ENCODE results near the gene LDAH. TPM values are rescaled to one million over a fixed set of nuclear protein-coding genes. Genes with fewer than 3 reads are reported as not detected.
A peak's percentile ranks its signal among the peaks of the same experiment; 100 is the strongest.

The LDAH gene
- total RNA-seq, 1 experiment from 2014 or later: 15.2 TPM

GRCh38 chr2:20652141-20652540, 170.8 kb downstream of the LDAH start:
- H3K9ac ChIP-seq (ENCODE audit: extremely low read depth, insufficient read length, low read length): no peak overlapping the region
- H3K9me3 ChIP-seq (ENCODE audit: control insufficient read depth, low read depth, low read length): no peaks in the 10 kb centered on the region
- no peaks in the 10 kb centered on the region; a peak in 1 of 7 replicates for H3K36me3 Mint-ChIP-seq (ENCODE audit: insufficient read depth in 1 of 3, low read depth in 3 of 3)
- no peak overlapping the region for H3K18ac ChIP-seq (ENCODE audit: insufficient read length, low read depth, low read length)
- peak overlapping the region; percentile 6 to 88 for H3K4me3 Mint-ChIP-seq
- WGBS (ENCODE audit: extremely low coverage, insufficient read length, low lambda C conversion rate): no CpG with 5 or more reads among the region's 7 CpGs
- H3K79me2 ChIP-seq (ENCODE audit: insufficient read depth, low read length): no peaks in the 10 kb centered on the region
- no peak overlapping the region for H3T11ph ChIP-seq (ENCODE audit: low read length)
- peaks cover 33 to 38% of the 10 kb centered on the region in 2 experiments for H3K4me1 Mint-ChIP-seq
- H2AK5ac ChIP-seq (ENCODE audit: insufficient read length, low read length): no peak overlapping the region
- H2BK20ac ChIP-seq (ENCODE audit: low read depth, low read length, poor library complexity, severe bottlenecking): no peak overlapping the region
- no peaks in the 10 kb centered on the region for H3K9me3 Mint-ChIP-seq
- H3K4me2 ChIP-seq (ENCODE audit: insufficient read depth, insufficient read length, low read length): no peak overlapping the region
- no peak overlapping the region for H2BK120ac ChIP-seq (ENCODE audit: low read depth, low read length, poor library complexity, severe bottlenecking)
- DNase-seq: no peak
- H2BK15ac ChIP-seq (ENCODE audit: low read depth, low read length): no peak overlapping the region
- no peaks in the 10 kb centered on the region for H3K27me3 ChIP-seq (ENCODE audit: insufficient read depth, low read length)
- H3K27ac Mint-ChIP-seq: no peak overlapping the region
- H3K27ac ChIP-seq (ENCODE audit: insufficient read length, low read depth, low read length): no peak overlapping the region
- no peaks in the 10 kb centered on the region for H3K79me1 ChIP-seq (ENCODE audit: insufficient read depth, low read depth, low read length, poor library complexity, severe bottlenecking)
- H3K27me3 Mint-ChIP-seq (ENCODE audit: low read depth): peaks cover 35% of the 10 kb centered on the region
- no peak overlapping the region for H4K91ac ChIP-seq (ENCODE audit: insufficient read length, low read depth, low read length)
- H3K4ac ChIP-seq (ENCODE audit: low read depth, low read length): no peak overlapping the region
- H4K8ac ChIP-seq (replicated peaks; ENCODE audit: insufficient read length, low read depth, low read length): no peak overlapping the region
- H4K20me1 ChIP-seq (ENCODE audit: control insufficient read depth, insufficient read depth, insufficient read length): no peaks in the 10 kb centered on the region
- H3K14ac ChIP-seq (ENCODE audit: insufficient read depth, low read length): no peak overlapping the region
- H2BK5ac ChIP-seq (ENCODE audit: insufficient read length, low read length): no peak overlapping the region
- no peaks in the 10 kb centered on the region; the same call in 1 of the 2 replicates for H3K4me1 ChIP-seq (ENCODE audit: insufficient read depth, low read length)
- no peak overlapping the region for H2BK12ac ChIP-seq (ENCODE audit: insufficient read length, low read depth, low read length)
- no peak overlapping the region for H3K56ac ChIP-seq (ENCODE audit: insufficient read length, low read depth, low read length)
- no peak overlapping the region for H4K5ac ChIP-seq (ENCODE audit: insufficient read length, low read depth, low read length)
- TF ChIP-seq CTCF (conservative IDR thresholded peaks at IDR 0.05): no peak
- peaks cover 5% of the 10 kb centered on the region for H3K23me2 ChIP-seq (ENCODE audit: insufficient read length, low read depth, low read length, poor library complexity, severe bottlenecking)
- H3K23ac ChIP-seq (ENCODE audit: insufficient read length, low read depth, low read length): no peak overlapping the region
- H2AFZ ChIP-seq (ENCODE audit: low read length): no peak overlapping the region
